ENCODE data around the gene MYO3B. TPM values are rescaled to one million over a fixed set of nuclear protein-coding genes. Genes with fewer than 3 reads are reported as not detected.

MYO3B gene
- total and polyA plus RNA-seq, 2 donors, result 0.64 to 0.71 TPM

DNA sequence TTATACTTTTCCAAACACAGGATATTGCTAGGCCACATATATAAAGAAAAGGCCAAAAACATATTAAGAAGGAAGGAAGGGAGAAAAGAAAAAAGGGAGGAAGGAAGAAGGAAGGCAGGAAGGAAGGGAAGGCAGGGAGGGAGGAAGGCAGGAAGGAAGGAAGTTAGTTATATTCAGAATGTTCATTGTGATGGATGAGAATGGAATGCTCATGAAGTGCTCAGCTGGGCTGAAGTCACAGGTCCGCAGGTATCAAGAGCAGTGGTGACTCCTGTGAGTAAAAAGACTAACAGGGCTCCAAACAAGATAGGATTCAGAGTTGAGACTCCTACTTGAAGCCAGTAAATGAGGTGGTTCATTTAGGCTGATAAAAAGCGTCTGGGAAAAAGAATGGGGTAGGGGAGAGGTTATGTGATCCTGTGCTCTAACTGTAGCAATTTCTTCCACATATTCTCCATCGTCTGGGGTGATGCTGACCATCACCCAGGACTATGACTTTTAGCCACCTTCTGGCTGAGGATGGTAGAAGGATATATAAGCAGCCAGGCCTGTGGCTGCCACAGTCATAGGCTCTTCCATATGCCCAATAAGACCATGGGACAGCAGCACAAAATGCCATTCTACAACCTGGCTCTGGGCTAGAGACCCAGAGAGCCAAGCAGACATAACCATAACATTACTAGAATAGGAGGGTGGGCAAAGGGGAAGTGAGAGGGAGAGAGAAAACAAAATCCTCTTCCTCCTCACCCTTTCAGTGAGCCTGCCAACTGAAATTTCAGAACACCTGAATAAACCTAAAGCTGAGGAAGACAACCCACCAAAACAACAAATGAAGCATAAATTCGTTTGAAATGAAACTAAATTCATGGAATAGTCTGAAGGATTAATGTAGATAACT, 173.2 kb downstream of the MYO3B start:
- no peak for DNase-seq (ENCODE audit: low read depth in 6 of 9, low spot score in 9 of 9)
- Histone ChIP-seq H3K27me3 (ENCODE audit: control insufficient read depth in 2 of 2, insufficient read depth in 1 of 2, low read length in 1 of 2) (no peaks in the 10 kb centered on the region), H3K27ac (ENCODE audit: low read depth in 1 of 2, low read length in 1 of 2) (no peak overlapping the region), H3K36me3 (ENCODE audit: control insufficient read depth in 2 of 2, insufficient read depth in 2 of 2, low read length in 1 of 2) (no peaks in the 10 kb centered on the region), H3K4me1 (ENCODE audit: control insufficient read depth in 2 of 2, insufficient read depth in 2 of 2, low read length in 2 of 2) (peaks cover 6 to 20% of the 10 kb centered on the region in 2 donors), H3K4me3 (ENCODE audit: low read length in 2 of 2) (no peak overlapping the region), H3K9me3 (ENCODE audit: control insufficient read depth in 2 of 2, insufficient read depth in 1 of 2, low read length in 1 of 2) (no peaks in the 10 kb centered on the region)
- WGBS, result 72% methylated on average over 4 of the region's 4 CpGs

DNA sequence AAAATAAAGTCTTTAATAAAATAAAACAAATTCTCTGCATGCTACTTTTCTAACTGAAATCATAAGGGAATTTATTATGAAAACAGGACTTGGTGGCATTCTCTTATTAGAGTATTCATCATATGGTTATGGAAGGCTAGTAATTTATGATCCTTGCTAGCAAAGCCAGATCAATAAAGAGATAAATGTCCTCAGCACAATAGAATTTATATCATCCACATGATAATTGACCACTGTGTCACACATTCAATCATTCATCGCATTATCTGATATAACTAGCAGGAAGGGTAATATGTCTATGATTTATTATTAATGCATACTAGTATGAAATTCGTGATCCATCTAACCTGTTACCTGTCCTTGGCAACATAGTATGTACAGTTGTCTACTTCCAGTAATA, 175.8 kb downstream of the MYO3B start:
- Histone ChIP-seq H3K27me3 (ENCODE audit: control insufficient read depth in 2 of 2, insufficient read depth in 1 of 2, low read length in 1 of 2) (no peaks in the 10 kb centered on the region), H3K4me1 (ENCODE audit: control insufficient read depth in 2 of 2, insufficient read depth in 2 of 2, low read length in 2 of 2) (peaks cover 6 to 20% of the 10 kb centered on the region in 2 donors), H3K36me3 (ENCODE audit: control insufficient read depth in 2 of 2, insufficient read depth in 2 of 2, low read length in 1 of 2) (no peaks in the 10 kb centered on the region), H3K27ac (ENCODE audit: low read depth in 1 of 2, low read length in 1 of 2) (no peak overlapping the region), H3K9me3 (ENCODE audit: control insufficient read depth in 2 of 2, insufficient read depth in 1 of 2, low read length in 1 of 2) (no peaks in the 10 kb centered on the region), H3K4me3 (ENCODE audit: low read length in 2 of 2) (no peak overlapping the region)
- 86% methylated on average over 2 of the region's 2 CpGs for WGBS
- no peak for DNase-seq (ENCODE audit: low read depth in 6 of 9, low spot score in 9 of 9)

DNA sequence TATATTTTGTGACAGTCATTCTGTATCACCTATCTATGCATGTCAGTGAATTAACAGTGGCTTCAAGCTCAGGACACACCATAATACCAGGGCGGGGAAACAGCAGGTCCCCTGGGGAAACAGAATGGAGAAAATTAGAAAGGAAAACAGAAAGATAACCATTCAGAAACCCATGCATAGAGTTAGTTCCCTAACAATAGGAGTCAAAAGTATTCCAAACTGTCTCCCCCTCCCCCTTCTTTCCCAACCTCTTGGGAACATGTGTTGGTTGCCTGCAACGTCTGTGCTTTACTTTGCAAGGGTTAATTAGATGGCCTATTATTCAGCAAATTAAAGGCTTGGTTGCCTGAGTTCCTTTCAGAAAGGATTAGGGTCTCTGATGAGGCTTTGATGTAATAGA, 176.4 kb downstream of the MYO3B start:
- no peak for DNase-seq (ENCODE audit: low read depth in 6 of 9, low spot score in 9 of 9)
- no peaks in the 10 kb centered on the region for H3K27me3 ChIP-seq (ENCODE audit: control insufficient read depth in 2 of 2, insufficient read depth in 1 of 2, low read length in 1 of 2)
- H3K27ac ChIP-seq (ENCODE audit: low read depth in 1 of 2, low read length in 1 of 2), result peak overlapping the region in 1 of 2 donors; percentile 38
- H3K4me3 ChIP-seq (ENCODE audit: low read length in 2 of 2), result no peak overlapping the region
- no peaks in the 10 kb centered on the region for H3K36me3 ChIP-seq (ENCODE audit: control insufficient read depth in 2 of 2, insufficient read depth in 2 of 2, low read length in 1 of 2)
- H3K4me1 ChIP-seq (ENCODE audit: control insufficient read depth in 2 of 2, insufficient read depth in 2 of 2, low read length in 2 of 2), result peaks cover 6 to 20% of the 10 kb centered on the region in 2 donors
- no peaks in the 10 kb centered on the region for H3K9me3 ChIP-seq (ENCODE audit: control insufficient read depth in 2 of 2, insufficient read depth in 1 of 2, low read length in 1 of 2)
- 54% methylated on average over 2 of the region's 2 CpGs for WGBS

DNA sequence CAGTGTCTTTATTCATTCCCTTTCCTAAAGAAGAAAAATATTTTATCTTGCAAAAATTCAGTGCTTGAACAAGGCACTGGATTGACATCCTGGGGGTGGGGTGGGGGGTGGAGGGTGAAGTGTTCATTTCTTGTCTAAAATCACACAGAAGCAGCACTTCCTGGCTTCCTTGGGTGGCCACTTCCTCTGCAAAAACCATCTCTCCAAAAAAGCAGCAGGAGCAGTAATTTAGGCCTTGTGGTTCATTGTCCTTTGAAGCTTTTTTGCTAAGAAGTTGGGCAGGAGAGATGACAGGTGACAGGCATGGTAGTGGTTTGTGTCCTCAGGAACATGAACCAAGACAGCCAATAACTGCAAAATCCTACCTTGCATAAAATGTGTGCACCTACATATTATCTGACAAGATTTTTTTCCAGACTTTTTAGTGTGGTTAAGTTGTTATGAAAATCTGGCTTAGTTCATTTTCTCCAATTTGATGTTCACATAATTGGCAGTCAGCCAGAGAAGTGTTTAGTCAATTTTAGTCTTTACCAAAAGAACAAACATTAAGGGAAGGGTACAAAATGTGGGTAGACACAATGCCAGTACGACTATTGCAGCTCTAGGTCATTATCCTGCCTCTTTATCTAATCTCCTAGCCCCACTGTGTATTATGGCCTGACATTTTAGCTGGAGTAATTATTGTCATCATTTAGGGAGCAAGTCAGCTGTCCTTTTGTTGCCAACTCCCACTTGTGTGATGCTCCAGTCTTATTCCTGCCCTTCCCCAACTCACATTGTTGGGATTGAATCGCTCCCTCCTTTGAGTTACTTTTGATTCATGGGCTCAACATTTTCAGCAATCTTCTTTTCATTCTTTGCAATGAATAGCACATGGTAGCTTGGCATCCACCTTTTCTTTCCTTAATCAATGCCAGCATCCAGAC, 177.2 kb downstream of the MYO3B start:
- H3K9me3 ChIP-seq (ENCODE audit: control insufficient read depth in 2 of 2, insufficient read depth in 1 of 2, low read length in 1 of 2), result no peaks in the 10 kb centered on the region
- H3K4me3 ChIP-seq (ENCODE audit: low read length in 2 of 2), result no peak overlapping the region
- H3K4me1 ChIP-seq (ENCODE audit: control insufficient read depth in 2 of 2, insufficient read depth in 2 of 2, low read length in 2 of 2), result peaks cover 6 to 20% of the 10 kb centered on the region in 2 donors
- H3K27ac ChIP-seq (ENCODE audit: low read depth in 1 of 2, low read length in 1 of 2), result peak overlapping the region; percentile 38 to 59
- no peaks in the 10 kb centered on the region for H3K36me3 ChIP-seq (ENCODE audit: control insufficient read depth in 2 of 2, insufficient read depth in 2 of 2, low read length in 1 of 2)
- WGBS, result 54% methylated on average over 2 of the region's 2 CpGs
- DNase-seq (ENCODE audit: low read depth in 6 of 9, low spot score in 9 of 9), result peak in 4 of 9 donors; percentile 24 to 69 (median 34)
- H3K27me3 ChIP-seq (ENCODE audit: control insufficient read depth in 2 of 2, insufficient read depth in 1 of 2, low read length in 1 of 2), result no peaks in the 10 kb centered on the region

DNA sequence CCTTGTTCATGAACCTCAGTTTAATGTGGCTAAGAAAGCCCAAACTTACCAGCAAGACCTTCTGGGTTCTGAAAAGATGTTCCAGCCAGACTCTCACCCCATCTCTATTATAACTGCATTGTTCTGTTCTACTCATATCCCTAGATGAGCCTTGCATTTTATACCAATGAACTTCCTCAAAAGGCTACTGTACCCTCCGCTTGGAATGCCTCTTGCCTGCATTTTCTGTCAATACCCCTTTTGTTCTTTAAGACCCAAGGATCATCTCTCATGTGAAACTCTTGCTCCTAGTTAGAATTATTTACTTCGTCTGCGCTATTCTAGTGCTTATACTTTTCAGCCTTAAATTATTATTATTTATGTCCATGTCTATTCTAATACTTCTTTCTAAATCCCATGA, 181.5 kb downstream of the MYO3B start:
- no peak for DNase-seq (ENCODE audit: low read depth in 6 of 9, low spot score in 9 of 9)
- no peaks in the 10 kb centered on the region for H3K36me3 ChIP-seq (ENCODE audit: control insufficient read depth in 2 of 2, insufficient read depth in 2 of 2, low read length in 1 of 2)
- H3K27ac ChIP-seq (ENCODE audit: low read depth in 1 of 2, low read length in 1 of 2), result no peak overlapping the region
- H3K4me1 ChIP-seq (ENCODE audit: control insufficient read depth in 2 of 2, insufficient read depth in 2 of 2, low read length in 2 of 2), result peaks cover 1 to 18% of the 10 kb centered on the region in 2 donors
- no peak overlapping the region for H3K4me3 ChIP-seq (ENCODE audit: low read length in 2 of 2)
- WGBS, result 98% methylated on average over 3 of the region's 3 CpGs
- no peaks in the 10 kb centered on the region for H3K9me3 ChIP-seq (ENCODE audit: control insufficient read depth in 2 of 2, insufficient read depth in 1 of 2, low read length in 1 of 2)
- no peaks in the 10 kb centered on the region for H3K27me3 ChIP-seq (ENCODE audit: control insufficient read depth in 2 of 2, insufficient read depth in 1 of 2, low read length in 1 of 2)

DNA sequence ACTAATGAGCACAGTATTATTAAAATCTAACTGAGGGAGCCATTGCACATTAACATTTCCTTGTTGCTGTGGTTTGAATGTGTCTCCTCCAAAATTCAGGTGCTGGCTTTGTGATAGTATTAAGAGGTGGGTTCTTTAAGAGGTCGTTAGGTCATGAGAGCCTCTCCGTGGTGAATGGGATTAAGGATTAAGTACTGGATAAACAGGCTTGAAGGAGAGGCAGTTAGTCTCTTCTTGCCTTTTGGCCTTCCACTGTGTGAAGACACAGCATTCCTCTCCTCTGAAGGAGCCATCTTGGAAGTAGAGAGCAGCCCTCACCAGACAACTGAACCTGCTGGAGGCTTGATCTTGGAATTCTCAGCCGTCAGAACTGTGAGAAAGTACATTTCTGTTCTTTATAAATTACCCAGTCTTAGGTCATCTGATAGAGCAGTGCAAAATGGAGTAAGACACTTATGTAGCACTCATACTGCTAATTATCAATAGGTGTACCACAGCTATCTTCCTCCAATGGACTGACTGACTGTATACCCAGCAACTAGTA, 182.7 kb downstream of the MYO3B start:
- no peaks in the 10 kb centered on the region for H3K9me3 ChIP-seq (ENCODE audit: control insufficient read depth in 2 of 2, insufficient read depth in 1 of 2, low read length in 1 of 2)
- H3K36me3 ChIP-seq (ENCODE audit: control insufficient read depth in 2 of 2, insufficient read depth in 2 of 2, low read length in 1 of 2), result no peaks in the 10 kb centered on the region
- no peaks in the 10 kb centered on the region for H3K27me3 ChIP-seq (ENCODE audit: control insufficient read depth in 2 of 2, insufficient read depth in 1 of 2, low read length in 1 of 2)
- peaks cover 0 to 10% of the 10 kb centered on the region in 2 donors for H3K4me1 ChIP-seq (ENCODE audit: control insufficient read depth in 2 of 2, insufficient read depth in 2 of 2, low read length in 2 of 2)
- 96% methylated on average over 3 of the region's 3 CpGs for WGBS
- DNase-seq (ENCODE audit: low read depth in 6 of 9, low spot score in 9 of 9), result no peak
- no peak overlapping the region for H3K4me3 ChIP-seq (ENCODE audit: low read length in 2 of 2)
- no peak overlapping the region for H3K27ac ChIP-seq (ENCODE audit: low read depth in 1 of 2, low read length in 1 of 2)

DNA sequence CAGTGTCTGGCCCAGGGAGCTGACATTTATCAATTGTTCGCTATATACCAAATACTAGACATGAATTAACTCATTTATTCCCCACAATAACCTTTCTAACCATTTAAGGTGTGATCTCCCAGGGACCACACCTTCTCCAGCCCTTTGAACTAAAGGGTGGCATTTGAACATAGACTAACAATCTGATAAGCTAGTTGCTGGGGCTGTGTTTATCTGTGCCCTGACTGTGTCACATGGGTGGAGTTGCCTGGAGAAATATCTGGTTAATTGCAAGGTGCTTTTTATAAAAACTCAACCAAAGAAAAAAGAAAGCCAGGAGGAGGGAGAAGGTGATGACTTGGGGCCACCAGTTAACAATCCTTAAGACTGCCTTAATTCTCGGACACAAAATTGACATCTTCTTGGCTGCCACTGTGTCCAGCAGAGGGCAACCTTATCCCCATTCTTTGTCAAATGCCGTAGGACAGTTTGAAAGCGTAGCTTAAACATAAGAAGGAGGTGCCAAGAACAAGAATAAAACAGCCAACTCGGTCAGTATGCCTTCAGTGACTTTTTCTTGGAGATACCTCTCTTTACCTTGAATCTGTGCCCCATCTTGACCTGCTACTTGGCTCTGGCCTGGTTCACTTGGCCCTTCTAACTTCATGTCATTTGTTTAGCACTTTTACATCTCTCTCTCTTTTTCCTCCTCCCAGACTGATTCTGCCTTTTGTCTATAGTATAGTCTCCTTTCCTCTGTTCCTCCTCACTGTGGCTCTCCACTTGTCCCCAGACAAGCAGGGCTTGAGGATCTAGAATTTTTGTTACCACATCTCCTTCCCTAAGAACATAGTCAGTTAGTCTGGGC, 183.4 kb downstream of the MYO3B start:
- DNase-seq (ENCODE audit: low read depth in 6 of 9, low spot score in 9 of 9), result peak in 6 of 9 donors; percentile 38 to 78 (median 48)
- no peak overlapping the region for H3K4me3 ChIP-seq (ENCODE audit: low read length in 2 of 2)
- H3K27ac ChIP-seq (ENCODE audit: low read depth in 1 of 2, low read length in 1 of 2), result no peak overlapping the region

DNA sequence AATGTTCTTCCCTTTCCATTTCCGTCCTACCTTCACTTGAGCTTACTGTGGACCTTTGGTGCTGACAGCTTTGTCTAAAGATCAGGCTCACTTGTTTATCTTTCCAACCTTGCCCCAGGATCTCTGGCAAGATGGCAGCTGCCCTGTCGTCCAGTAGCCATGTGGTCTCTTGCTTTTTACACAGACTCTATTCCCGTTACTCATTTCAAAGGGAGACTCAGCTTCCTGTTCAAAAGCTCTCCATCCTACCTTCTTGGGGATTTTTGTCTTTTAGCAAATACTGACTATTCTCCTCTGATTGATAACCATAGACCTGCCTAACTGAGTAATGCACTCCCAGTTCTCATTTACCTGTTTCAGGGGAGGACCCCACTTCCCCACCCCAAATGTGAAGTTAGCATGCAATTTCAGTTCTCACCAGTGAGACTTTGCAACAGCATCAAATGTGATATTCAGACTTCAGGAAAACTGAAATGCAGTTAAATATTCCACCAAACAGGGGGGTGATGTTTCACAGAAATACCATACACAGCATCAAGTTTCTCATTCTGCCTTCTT, 184.4 kb downstream of the MYO3B start:
- DNase-seq (ENCODE audit: low read depth in 6 of 9, low spot score in 9 of 9), result no peak
- H3K27me3 ChIP-seq (ENCODE audit: control insufficient read depth in 2 of 2, insufficient read depth in 1 of 2, low read length in 1 of 2), result no peaks in the 10 kb centered on the region
- no peaks in the 10 kb centered on the region for H3K9me3 ChIP-seq (ENCODE audit: control insufficient read depth in 2 of 2, insufficient read depth in 1 of 2, low read length in 1 of 2)
- H3K4me1 ChIP-seq (ENCODE audit: control insufficient read depth in 2 of 2, insufficient read depth in 2 of 2, low read length in 2 of 2), result peaks cover 0 to 10% of the 10 kb centered on the region in 2 donors
- WGBS, result 98% methylated on average over 3 of the region's 3 CpGs
- H3K27ac ChIP-seq (ENCODE audit: low read depth in 1 of 2, low read length in 1 of 2), result no peak overlapping the region
- H3K36me3 ChIP-seq (ENCODE audit: control insufficient read depth in 2 of 2, insufficient read depth in 2 of 2, low read length in 1 of 2), result no peaks in the 10 kb centered on the region
- no peak overlapping the region for H3K4me3 ChIP-seq (ENCODE audit: low read length in 2 of 2)

More for the DNA sequence above, 183.4 kb downstream of the MYO3B start:
- Histone ChIP-seq H3K4me1 (ENCODE audit: control insufficient read depth in 2 of 2, insufficient read depth in 2 of 2, low read length in 2 of 2) (peaks cover 0 to 10% of the 10 kb centered on the region in 2 donors), H3K27me3 (ENCODE audit: control insufficient read depth in 2 of 2, insufficient read depth in 1 of 2, low read length in 1 of 2) (no peaks in the 10 kb centered on the region), H3K9me3 (ENCODE audit: control insufficient read depth in 2 of 2, insufficient read depth in 1 of 2, low read length in 1 of 2) (no peaks in the 10 kb centered on the region), H3K36me3 (ENCODE audit: control insufficient read depth in 2 of 2, insufficient read depth in 2 of 2, low read length in 1 of 2) (no peaks in the 10 kb centered on the region)
- WGBS, result 29% methylated on average over 5 of the region's 5 CpGs
